ENCODE measurements around the gene MYO3B. TPM values are rescaled to one million over a fixed set of nuclear protein-coding genes. Genes with fewer than 3 reads are reported as not detected.

The MYO3B gene
- total and polyA plus RNA-seq, 2 donors (not counting 3 experiments of a cell fraction or from before 2014, with no cell fraction given), result 0.03 TPM; not detected in 1

DNA sequence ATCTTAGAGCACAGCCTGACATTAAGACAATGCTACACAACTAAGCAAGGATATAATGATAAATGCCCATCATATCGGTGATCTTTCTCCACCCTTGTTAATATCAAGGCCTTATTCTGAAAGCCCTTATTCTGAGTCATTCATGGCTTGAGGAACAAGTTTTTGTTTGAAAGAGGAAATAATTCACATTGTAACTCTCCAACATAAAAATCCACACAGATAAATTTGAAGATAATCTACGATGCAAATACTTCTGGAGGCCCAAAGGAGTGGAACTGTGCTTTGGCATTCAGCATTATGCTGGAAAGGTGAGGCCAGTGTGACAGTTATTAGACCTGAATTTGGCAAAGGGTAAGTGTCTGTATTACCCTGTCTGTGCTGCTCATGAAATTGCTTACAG lies 227.4 kb downstream of the MYO3B start:
- Histone ChIP-seq H3K36me3 (ENCODE audit: control insufficient read depth in 2 of 2, extremely low read depth in 1 of 2, insufficient read depth in 2 of 2, low read length in 2 of 2) (no peaks in the 10 kb centered on the region), H3K4me2 (ENCODE audit: insufficient read depth, low read length) (no peak overlapping the region), H3K9me1 (replicated peaks; ENCODE audit: control insufficient read depth, extremely low read depth, insufficient read depth, low read length) (no peaks in the 10 kb centered on the region), H3K4me1 (ENCODE audit: control insufficient read depth, extremely low read depth, insufficient read depth, low read length) (peaks cover 3% of the 10 kb centered on the region), H3K27ac (ENCODE audit: insufficient read depth, low read depth, low read length) (no peak overlapping the region), H3K9me3 (replicated peaks; ENCODE audit: control insufficient read depth, insufficient read depth, low read length) (no peaks in the 10 kb centered on the region), H3K4me3 (replicated peaks in 1 of 3; ENCODE audit: insufficient read depth in 1 of 3, low read depth in 1 of 3, low read length in 3 of 3) (no peak overlapping the region), H4K20me1 (replicated peaks; ENCODE audit: control insufficient read depth, extremely low read depth, insufficient read depth, low read length) (no peaks in the 10 kb centered on the region), H3K27me3 (ENCODE audit: control insufficient read depth in 2 of 2, insufficient read depth in 2 of 2, low read length in 2 of 2) (peaks cover 6 to 23% of the 10 kb centered on the region in 2 experiments), H3K9ac (replicated peaks; ENCODE audit: extremely low read depth, insufficient read depth, low read length) (no peak overlapping the region), H2AFZ (ENCODE audit: low read depth, low read length) (no peak overlapping the region), H3K79me2 (ENCODE audit: control insufficient read depth, insufficient read depth, low read length) (no peaks in the 10 kb centered on the region)
- FAIRE-seq (no peak), DNase-seq (ENCODE audit: low read depth, low spot score) (no peak)
- intact Hi-C loops (cut with micrococcal nuclease) (loop anchor here (5.0 kb wide), 1 partner anchor 127 kb away; no protein-coding TSS in a partner anchor), dilution Hi-C loops (cut with MboI; ENCODE audit: extremely low pct_ligation_motif_present, low sequenced_read_pairs) (no loop called here)
- no TSS peak for BruUV-seq (replicated peaks)
- CTCF ChIA-PET, result no interaction called here
- POLR2A ChIA-PET, result no interaction called here
- TF ChIP-seq POLR2AphosphoS5 (IDR thresholded peaks at IDR 0.05; ENCODE audit: insufficient read depth, low read depth, low read length), result no peak
- no peak for TF ChIP-seq FOS (IDR thresholded peaks at IDR 0.05; ENCODE audit: borderline replicate concordance, insufficient read depth, low read length)
- no peak for TF ChIP-seq EZH2 (IDR thresholded peaks at IDR 0.05; ENCODE audit: borderline replicate concordance, low read depth, low read length, severe bottlenecking)
- no peak for TF ChIP-seq JUN (IDR thresholded peaks at IDR 0.05; ENCODE audit: borderline replicate concordance, insufficient read depth, insufficient read length, low read depth)
- TF ChIP-seq MYC (IDR thresholded peaks at IDR 0.05; ENCODE audit: low read depth, low read length), result no peak
- TF ChIP-seq POLR2A (IDR thresholded peaks at IDR 0.05; ENCODE audit: low read depth, low read length), result no peak
- TF ChIP-seq MAX (IDR thresholded peaks at IDR 0.05; ENCODE audit: insufficient read depth, insufficient read length), result no peak
- no peak for TF ChIP-seq GATA2 (IDR thresholded peaks at IDR 0.05; ENCODE audit: insufficient read depth, insufficient read length, low read depth, low read length)
- TF ChIP-seq CTCF (IDR thresholded peaks at IDR 0.05; ENCODE audit: extremely low read depth in 1 of 2, insufficient read depth in 1 of 2, low read depth in 1 of 2, low read length in 2 of 2), result no peak
